HG02943 (cell line): ENCODE measurements around the gene STAT4.
A peak's percentile ranks its signal among the peaks of the same experiment; 100 is the strongest.

Source experiments
- ATAC-seq: cut with Tn5 transposase; IDR thresholded peaks from one replicate; pipeline ENCODE4 v1.9.1; 2021; ENCODE audit warnings: mild to moderate bottlenecking, low read depth, moderate library complexity; ENCODE audit not compliant: unreplicated experiment

STAT4 gene

GRCh38 chr2:191148791-191149190, 2.0 kb downstream of the STAT4 start:
- ATAC-seq = no peak

DNA sequence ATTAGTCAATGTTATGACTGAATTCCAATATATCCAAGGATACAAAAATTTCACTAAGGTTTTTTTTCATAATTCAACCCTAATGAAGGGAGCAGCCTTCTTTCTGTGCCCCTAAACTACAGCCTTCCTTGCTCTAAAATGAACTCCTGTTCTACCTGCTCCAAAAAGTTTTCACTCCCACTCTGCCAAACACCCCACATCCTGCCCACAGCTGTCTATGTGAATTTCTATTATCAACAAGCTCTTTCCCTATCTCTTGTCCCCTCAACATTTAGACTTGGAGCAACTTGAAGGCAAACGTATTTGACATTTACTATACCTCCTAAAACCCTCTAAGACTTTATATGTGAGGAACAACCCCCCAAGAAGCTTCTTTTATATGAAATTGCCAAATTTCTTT, 2.5 kb downstream of the STAT4 start:
- ATAC-seq = no peak

- no peak for ATAC-seq
Measured at GRCh38 chr2:191145769-191146471, 4.9 kb downstream of the STAT4 start.

GRCh38 chr2:191144217-191144616, 6.6 kb downstream of the STAT4 start:
- no peak for ATAC-seq

- no peak for ATAC-seq
Measured at GRCh38 chr2:191143791-191144190, 7.0 kb downstream of the STAT4 start.

DNA sequence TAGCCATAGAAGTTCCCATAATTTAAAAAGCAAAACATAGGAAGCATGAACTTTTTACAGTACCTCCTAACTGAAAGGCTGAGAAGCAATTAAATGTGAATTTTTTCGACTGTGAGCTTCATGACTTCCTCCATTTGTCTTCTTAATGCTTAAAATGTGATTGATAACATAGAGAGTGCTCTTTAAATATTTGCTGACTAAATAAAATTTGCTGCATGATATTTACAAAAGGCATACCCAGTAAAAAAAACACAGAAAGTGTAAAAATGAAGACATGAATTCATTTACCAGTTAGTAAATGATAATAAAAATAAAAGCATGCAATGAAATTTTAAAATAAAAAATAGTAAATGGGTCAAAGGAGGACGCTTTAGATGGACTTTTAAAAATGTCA, 21.9 kb downstream of the STAT4 start:
- ATAC-seq = no peak

- ATAC-seq = peak; percentile 75
Measured at GRCh38 chr2:191128172-191128910, 22.5 kb downstream of the STAT4 start.

DNA sequence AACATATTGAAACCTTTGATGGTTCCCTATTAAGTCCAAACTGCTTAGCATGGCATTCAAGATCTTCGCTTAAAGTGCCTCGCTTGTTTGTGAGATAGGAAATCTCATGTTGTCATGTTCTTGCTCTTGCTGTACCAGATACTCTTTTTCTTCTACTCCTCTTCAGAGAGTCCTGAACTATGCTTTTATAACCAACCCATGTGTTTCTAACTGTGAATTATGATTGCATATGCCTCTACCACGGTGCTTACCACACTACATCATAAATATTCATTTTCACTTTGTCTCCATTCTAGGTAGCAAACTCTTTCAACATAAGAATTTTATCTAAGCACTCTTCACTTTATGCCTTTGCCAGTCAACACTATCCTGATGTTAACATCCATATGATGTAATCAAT, 23.6 kb downstream of the STAT4 start:
- ATAC-seq = no peak

- ATAC-seq = no peak
Measured at GRCh38 chr2:191126386-191127085, 24.3 kb downstream of the STAT4 start.

GRCh38 chr2:191125646-191126045, 25.1 kb downstream of the STAT4 start:
- no peak for ATAC-seq

GRCh38 chr2:191122638-191123294, 28.0 kb downstream of the STAT4 start:
- no peak for ATAC-seq

DNA sequence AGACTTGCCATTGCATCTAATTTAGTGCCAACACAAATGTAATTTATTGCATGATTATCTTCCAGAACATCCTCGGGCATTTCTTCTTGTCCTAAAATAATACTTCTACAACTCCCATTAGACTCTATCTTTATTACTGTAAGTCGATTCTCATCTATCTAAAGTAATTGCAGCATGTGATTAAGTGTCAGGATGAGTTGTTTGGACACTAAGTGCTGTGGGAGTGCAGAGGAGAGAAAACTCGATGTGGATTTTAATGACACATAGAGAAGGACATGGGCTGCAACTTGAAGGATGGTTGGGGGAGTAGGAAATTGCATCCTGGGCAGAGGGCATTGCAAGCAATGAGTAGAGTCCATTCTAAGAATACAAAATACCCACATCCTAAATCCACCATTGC, 33.5 kb downstream of the STAT4 start:
- ATAC-seq = no peak

DNA sequence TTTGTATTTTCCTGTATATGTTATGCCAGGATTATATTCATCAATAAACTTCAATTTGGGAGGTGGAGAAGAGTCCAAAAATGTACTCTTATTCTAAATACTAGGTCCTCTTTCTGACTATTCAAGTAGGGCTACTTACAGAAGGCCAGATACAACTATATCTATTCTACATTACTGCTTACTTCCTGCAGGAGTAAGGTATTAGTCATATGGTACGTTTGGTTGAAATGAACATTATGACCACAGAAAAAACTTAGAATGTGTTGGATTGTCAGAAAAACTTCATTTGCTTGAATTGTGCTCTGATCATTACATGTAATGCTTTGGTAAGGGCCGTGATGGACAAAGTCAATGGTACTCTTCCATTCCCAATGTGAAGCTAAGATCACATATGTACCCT, 35.0 kb downstream of the STAT4 start:
- ATAC-seq = no peak

DNA sequence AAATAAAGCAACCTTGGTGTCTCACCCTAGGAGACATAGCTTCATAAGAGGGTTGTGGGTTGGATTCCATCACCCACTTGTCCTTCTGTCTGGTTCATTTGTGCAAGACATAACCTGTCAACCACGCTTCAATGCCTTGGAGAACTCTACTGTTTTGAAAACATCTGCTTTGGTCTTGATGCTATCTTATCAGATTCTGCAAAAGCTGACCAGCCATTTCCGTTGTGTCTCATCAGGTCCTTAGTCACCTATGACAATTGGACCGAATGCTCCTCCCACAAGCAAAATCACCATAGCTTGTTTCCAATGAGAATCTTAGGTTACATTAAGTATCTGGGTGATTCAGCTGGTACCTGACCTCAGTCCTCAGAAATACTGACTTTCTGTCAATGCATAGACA, 35.4 kb downstream of the STAT4 start:
- no peak for ATAC-seq

DNA sequence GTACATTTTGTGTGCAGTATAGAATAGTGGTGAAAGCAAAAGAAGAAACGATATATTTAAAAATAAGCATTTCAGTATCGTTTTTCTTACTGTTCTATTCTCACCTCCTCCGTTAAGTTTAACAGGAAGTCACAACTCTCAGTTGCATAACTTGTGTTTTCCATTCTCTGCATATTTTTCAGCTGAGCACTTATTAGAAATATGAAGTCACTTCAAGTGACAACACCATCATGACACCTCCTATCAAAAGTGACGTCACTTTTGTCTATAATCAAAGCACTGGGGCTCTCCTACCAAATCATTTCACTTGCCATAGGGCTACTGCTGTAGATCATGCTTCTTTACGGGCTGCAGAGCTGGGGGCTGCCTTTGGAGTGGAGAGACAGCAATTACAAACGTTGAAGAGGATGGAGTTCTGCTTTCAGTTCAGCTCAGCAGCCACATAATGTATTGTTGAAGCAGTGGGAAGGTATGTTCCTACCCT, 36.3 kb downstream of the STAT4 start:
- peak; percentile 77 for ATAC-seq

GRCh38 chr2:191113761-191114160, 37.0 kb downstream of the STAT4 start:
- ATAC-seq = no peak

GRCh38 chr2:191112448-191112901, 38.3 kb downstream of the STAT4 start:
- no peak for ATAC-seq

- ATAC-seq = no peak
Measured at GRCh38 chr2:191109888-191110287, 40.9 kb downstream of the STAT4 start.

- no peak for ATAC-seq
Measured at GRCh38 chr2:191108331-191108730, 42.5 kb downstream of the STAT4 start.

DNA sequence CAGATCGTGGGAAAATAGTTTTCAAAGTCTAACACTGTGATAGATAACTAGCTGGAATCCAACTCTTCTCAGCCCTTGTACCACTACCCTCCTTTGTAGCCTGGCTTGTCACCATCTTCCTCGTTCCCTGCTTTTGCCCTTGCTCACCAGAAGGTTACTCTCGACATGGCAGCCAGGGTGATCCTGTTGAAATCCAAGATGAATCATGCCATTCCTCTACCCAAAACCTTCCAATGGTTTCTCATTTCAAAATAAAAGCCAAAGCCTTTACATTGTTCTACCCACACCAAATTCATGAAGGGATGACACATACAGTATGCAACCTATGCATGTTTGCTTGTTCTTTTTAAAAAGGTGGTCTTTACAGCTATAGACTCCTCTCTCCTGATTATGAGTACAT, 45.7 kb downstream of the STAT4 start:
- no peak for ATAC-seq

GRCh38 chr2:191103774-191104173, 47.0 kb downstream of the STAT4 start:
- no peak for ATAC-seq
